Urothelium cell line (cell line): ENCODE measurements around the gene MRI1.
A peak's percentile ranks its signal among the peaks of the same experiment; 100 is the strongest.
"Not testable (repeated sequence)": the region's sequence is repeated elsewhere in the genome, so short reads cannot be mapped to it uniquely, and the experiment has no call there.

Experiments used
- DNase-seq: peaks from one replicate; pipeline ENCODE4 v3.0.0; 2011; ENCODE audit warnings: low spot score, mixed read lengths
- FAIRE-seq: peaks from 2 replicates; lab custom pipeline; 2011; peaks lifted over from hg19 to GRCh38; lab: Jason Lieb, UNC

The MRI1 gene

GRCh38 chr19:13758795-13759194, 5.5 kb upstream of the MRI1 start:
- DNase-seq: no peak
- FAIRE-seq: no peak

- FAIRE-seq: no peak
- DNase-seq: no peak
Measured at GRCh38 chr19:13761423-13761822, 2.9 kb upstream of the MRI1 start.

- DNase-seq (no peak), FAIRE-seq (no peak)
Measured at GRCh38 chr19:13762635-13763235, 1.6 kb upstream of the MRI1 start.

GRCh38 chr19:13763265-13763664, 1.1 kb upstream of the MRI1 start:
- FAIRE-seq: no peak

GRCh38 chr19:13764821-13765394, 586 bp downstream of the MRI1 start:
- FAIRE-seq: no peak

More at GRCh38 chr19:13763265-13763664, 1.1 kb upstream of the MRI1 start:
- no peak for DNase-seq

GRCh38 chr19:13765395-13766094, 1.2 kb downstream of the MRI1 start:
- no peak for DNase-seq
- FAIRE-seq: no peak

More at GRCh38 chr19:13764821-13765394, 586 bp downstream of the MRI1 start:
- no peak for DNase-seq

- DNase-seq (no peak), FAIRE-seq (no peak)
Measured at GRCh38 chr19:13766095-13766481, 1.8 kb downstream of the MRI1 start.

- FAIRE-seq (no peak), DNase-seq (no peak)
Measured at GRCh38 chr19:13768510-13768909, 4.2 kb downstream of the MRI1 start.

- no peak for DNase-seq
Measured at GRCh38 chr19:13770013-13770635, 5.8 kb downstream of the MRI1 start.

GRCh38 chr19:13774217-13775191, 10.2 kb downstream of the MRI1 start, which contains the start of gene C19orf53:
Gene C19orf53 (plus strand): TSS chr19:13774456. CDS start chr19:13774478, 22 bp downstream.
- FAIRE-seq (no peak), DNase-seq (peak; percentile 84)

More at GRCh38 chr19:13770013-13770635, 5.8 kb downstream of the MRI1 start:
- no peak for FAIRE-seq

GRCh38 chr19:13778398-13778797, 14.1 kb downstream of the MRI1 start:
- no peak for DNase-seq
- FAIRE-seq: no peak

GRCh38 chr19:13778847-13779246, 14.5 kb downstream of the MRI1 start:
- DNase-seq: no peak
- FAIRE-seq: no peak

GRCh38 chr19:13779794-13780193, 15.5 kb downstream of the MRI1 start:
- not testable (repeated sequence) for DNase-seq, FAIRE-seq

- no peak for FAIRE-seq
- peak; percentile 76 for DNase-seq
Measured at GRCh38 chr19:13781547-13781946, 17.2 kb downstream of the MRI1 start.

GRCh38 chr19:13782537-13782936, 18.2 kb downstream of the MRI1 start:
- DNase-seq (no peak), FAIRE-seq (no peak)

GRCh38 chr19:13783565-13784500, 19.5 kb downstream of the MRI1 start:
- FAIRE-seq: no peak
- DNase-seq: no peak

GRCh38 chr19:13784731-13785452, 20.6 kb downstream of the MRI1 start:
- FAIRE-seq: no peak
- DNase-seq: no peak

- no peak for FAIRE-seq
- no peak for DNase-seq
Measured at GRCh38 chr19:13788991-13789390, 24.7 kb downstream of the MRI1 start.

GRCh38 chr19:13790354-13790753, 26.0 kb downstream of the MRI1 start:
- no peak for DNase-seq
- FAIRE-seq: no peak
